MG63 (cell line): ENCODE measurements around the gene H2BK1. TPM values are rescaled to one million over a fixed set of nuclear protein-coding genes. Genes with fewer than 3 reads are reported as not detected.

Experiments used
- DNase-seq: peaks from one replicate; pipeline ENCODE4 v3.0.0-alpha.2; 2020
- H3K27me3 ChIP-seq: fragments of 250-450 bp; sonication (Bioruptor Pico); 2 replicates; pipeline ENCODE4 v1.5.1; 2020; ENCODE audit warnings: mild to moderate bottlenecking, moderate library complexity
- H3K36me3 ChIP-seq: fragments of 250-450 bp; sonication (Bioruptor Pico); 2 replicates; pipeline ENCODE4 v1.5.1; 2020; ENCODE audit warnings: mild to moderate bottlenecking, moderate library complexity
- H3K4me3 ChIP-seq: fragments of 250-450 bp; sonication (Bioruptor Pico); 2 replicates; pipeline ENCODE4 v1.5.1; 2020; ENCODE audit warnings: mild to moderate bottlenecking, moderate library complexity
- H3K9me3 ChIP-seq: fragments of 250-450 bp; sonication (Bioruptor Pico); 2 replicates; pipeline ENCODE4 v1.5.1; 2020; ENCODE audit warnings: mild to moderate bottlenecking, moderate library complexity
- total RNA-seq: library from RNA; depleted of rRNA; stranded (reverse); fragments of >200 nt; shearing (Covaris generic); gene quantifications from 2 replicates; pipeline ENCODE4 v1.2.3, GENCODE V29; 2014; ENCODE audit warnings: low replicate concordance

H2BK1 gene
- total RNA-seq, 1 experiment from 2014 or later, result not detected

DNA sequence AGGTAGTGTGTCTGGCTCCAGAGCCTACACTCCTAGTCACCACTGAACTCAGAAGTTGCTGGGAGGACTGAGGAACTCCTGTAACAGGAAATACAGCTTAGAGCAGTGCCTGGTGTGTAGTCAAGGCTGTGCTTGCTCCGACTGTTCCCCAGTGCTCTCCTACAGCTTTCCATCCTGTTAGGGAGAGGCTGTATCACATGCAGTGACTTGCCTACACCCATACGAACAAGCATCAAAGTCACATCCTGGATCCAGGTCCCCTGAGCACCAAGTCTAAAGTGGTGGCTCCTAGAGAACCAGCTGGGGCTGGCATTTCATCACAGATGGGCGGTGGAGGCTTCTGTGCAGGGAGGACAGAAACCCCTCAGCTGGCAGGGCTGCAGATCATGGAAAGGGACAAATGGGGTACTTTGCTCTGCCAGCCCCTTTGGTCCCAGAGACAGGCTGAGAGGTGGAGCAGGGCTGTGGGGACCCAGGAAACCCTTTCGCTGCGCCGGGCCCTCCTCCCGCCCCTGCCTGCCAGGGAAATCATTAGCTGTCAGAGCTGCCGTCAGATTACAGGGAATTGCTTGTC is 30.9 kb downstream of the H2BK1 start:
- H3K4me3 ChIP-seq, result no peak overlapping the region
- no peaks in the 10 kb centered on the region for H3K27me3 ChIP-seq
- H3K9me3 ChIP-seq, result no peaks in the 10 kb centered on the region
- no peaks in the 10 kb centered on the region for H3K36me3 ChIP-seq
- DNase-seq, result no peak

DNA sequence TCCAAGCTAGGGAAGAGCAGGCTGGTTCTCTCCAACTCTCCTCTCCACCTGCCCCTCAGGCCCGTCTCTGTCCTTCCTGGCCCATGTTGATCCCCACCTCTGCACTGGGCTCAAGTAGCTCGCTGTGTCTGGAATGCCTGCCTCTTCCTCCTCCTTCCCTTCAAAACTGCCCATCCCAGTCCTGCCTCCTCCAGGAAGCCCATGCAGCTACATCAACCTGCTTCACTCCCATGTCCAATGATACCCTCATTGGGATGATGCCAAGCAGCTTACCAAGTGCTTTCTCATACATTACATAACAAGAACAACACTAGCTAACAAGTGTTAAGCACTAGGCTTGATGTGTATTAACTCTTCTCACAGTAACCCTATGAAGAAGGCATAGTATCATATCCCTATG is 31.5 kb downstream of the H2BK1 start:
- H3K36me3 ChIP-seq, result no peaks in the 10 kb centered on the region
- no peaks in the 10 kb centered on the region for H3K9me3 ChIP-seq
- no peaks in the 10 kb centered on the region for H3K27me3 ChIP-seq
- DNase-seq, result no peak
- H3K4me3 ChIP-seq, result no peak overlapping the region

DNA sequence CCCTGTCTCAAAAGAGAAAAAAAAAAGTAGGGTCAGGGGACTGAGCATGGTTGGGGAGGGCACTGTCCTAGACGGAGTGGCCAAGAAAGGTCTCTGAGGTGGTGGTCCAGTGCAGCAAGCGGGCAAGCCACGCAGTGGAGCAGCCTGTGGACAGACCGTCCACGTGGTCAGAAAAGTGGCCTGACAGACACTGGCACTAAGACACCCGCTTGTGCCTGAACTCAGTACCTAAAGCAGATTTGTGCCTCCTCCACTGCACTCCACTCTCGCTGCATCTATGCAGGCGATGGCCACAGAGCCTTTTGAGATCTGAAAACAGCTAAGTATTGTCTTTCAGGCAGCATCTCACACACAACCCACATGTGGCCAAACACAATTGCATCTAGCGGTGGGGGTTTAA is 32.1 kb downstream of the H2BK1 start:
- H3K27me3 ChIP-seq, result no peaks in the 10 kb centered on the region
- no peak overlapping the region for H3K4me3 ChIP-seq
- no peak for DNase-seq
- H3K36me3 ChIP-seq, result no peaks in the 10 kb centered on the region
- no peaks in the 10 kb centered on the region for H3K9me3 ChIP-seq

DNA sequence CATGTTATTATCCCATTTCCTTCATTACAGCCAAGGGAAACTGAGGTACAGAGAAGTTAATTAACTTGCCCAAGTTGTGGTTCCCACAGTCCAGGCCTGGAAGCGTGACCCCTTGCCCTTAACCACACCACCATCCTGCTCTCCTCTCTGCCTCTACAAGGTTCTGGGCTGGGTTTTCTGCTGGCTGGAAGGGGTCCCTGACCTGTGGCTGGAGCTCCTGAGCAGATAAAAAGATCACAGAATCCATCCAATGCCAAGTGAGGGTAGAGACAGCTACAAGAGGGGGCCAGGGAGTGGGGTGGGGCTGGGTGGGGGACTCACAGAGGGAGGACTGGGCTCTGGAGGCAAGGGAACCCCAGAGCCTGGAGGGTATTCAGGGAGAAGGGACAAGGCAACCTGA is 33.0 kb downstream of the H2BK1 start:
- DNase-seq, result no peak
- Histone ChIP-seq H3K9me3 (no peaks in the 10 kb centered on the region), H3K4me3 (no peak overlapping the region), H3K36me3 (no peaks in the 10 kb centered on the region), H3K27me3 (no peaks in the 10 kb centered on the region; the same call in 1 of the 2 replicates)

DNA sequence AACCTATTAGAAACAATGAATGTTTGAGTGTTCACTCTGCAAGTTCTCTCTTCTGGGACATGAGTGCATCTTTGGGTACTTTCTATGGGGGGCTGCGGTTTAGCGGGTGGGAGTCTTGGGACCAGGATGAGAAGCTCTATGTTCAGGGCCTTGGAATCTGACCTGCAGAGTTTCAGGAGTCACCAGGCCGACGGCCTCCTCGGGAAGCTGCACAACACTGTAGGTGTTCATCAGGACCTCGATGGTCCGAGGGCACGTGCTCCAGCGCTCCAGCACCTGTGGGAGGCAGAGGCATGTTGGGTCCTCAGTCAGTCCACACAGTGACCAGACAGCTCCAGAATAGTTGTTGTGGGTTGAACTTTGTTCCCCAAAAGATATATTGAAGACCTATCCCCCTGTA is 33.9 kb downstream of the H2BK1 start:
- no peaks in the 10 kb centered on the region for H3K9me3 ChIP-seq
- no peak overlapping the region for H3K4me3 ChIP-seq
- H3K27me3 ChIP-seq, result no peaks in the 10 kb centered on the region; the same call in 1 of the 2 replicates
- H3K36me3 ChIP-seq, result no peaks in the 10 kb centered on the region
- no peak for DNase-seq

DNA sequence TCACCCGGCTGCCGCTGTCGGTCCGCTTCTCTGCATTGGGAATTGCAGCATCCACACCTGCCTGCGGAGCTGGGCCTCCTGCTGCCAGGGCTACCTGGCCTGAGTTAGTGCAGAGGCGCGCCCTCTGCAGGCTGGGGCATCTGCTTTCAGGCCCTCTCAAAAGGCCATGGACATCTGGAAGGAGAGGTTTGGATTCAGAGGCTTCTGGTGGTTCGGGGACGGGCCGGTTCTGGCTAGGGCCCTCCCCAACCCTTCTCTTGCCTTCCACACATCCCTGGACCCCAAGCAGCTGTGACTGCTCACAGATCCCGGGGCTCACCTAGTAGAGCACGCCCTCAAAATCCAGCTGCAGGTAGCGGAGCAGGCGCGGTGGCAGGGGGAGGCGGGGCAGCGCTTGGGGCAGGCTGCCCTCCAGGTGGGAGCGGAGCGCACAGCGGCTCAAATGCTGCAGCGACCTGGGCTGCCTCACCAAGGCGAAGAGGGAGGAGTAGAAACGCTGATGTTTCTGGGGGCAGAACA is 34.4 kb downstream of the H2BK1 start:
- H3K27me3 ChIP-seq, result no peaks in the 10 kb centered on the region; the same call in 1 of the 2 replicates
- no peaks in the 10 kb centered on the region for H3K9me3 ChIP-seq
- no peak overlapping the region for H3K4me3 ChIP-seq
- DNase-seq, result no peak
- H3K36me3 ChIP-seq, result no peaks in the 10 kb centered on the region

DNA sequence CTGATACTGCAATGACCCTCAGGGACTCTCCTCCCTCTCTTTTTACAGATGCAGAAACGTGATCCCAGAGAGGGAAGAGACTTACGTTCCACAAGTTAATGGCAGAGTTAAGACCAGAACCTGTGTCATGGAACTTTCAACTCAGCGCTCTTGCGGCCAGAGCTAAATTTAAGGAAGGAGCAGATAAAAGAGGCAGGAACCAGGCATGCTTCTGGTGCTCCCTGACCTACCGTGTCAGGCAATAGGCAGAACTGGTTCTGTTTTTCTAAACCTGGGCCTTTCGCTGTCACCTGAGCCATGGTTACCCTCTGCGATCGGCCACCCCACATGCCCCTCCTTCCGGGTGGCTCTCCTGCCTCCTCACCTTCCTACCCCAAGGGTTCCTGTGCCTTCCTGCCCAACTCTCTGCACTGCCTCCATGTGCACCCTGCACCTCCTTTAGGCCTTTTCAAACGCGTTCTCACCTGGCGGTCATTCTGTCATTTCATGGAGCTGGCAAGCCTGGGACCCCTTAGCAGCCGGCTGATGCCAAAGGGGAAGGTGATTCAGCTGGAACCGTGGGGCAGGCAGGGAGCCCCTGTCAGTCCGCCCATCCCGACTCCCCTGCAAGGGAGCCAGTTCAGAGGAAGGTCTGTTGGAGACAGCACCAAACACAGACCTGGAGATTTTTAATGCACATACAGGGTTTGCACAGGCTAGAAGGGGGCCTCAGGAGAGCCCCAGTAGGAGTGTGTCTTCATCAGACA is 35.1 kb downstream of the H2BK1 start:
- no peaks in the 10 kb centered on the region for H3K36me3 ChIP-seq
- no peak overlapping the region for H3K4me3 ChIP-seq
- H3K27me3 ChIP-seq, result no peaks in the 10 kb centered on the region; the same call in 1 of the 2 replicates
- no peaks in the 10 kb centered on the region for H3K9me3 ChIP-seq
- no peak for DNase-seq

DNA sequence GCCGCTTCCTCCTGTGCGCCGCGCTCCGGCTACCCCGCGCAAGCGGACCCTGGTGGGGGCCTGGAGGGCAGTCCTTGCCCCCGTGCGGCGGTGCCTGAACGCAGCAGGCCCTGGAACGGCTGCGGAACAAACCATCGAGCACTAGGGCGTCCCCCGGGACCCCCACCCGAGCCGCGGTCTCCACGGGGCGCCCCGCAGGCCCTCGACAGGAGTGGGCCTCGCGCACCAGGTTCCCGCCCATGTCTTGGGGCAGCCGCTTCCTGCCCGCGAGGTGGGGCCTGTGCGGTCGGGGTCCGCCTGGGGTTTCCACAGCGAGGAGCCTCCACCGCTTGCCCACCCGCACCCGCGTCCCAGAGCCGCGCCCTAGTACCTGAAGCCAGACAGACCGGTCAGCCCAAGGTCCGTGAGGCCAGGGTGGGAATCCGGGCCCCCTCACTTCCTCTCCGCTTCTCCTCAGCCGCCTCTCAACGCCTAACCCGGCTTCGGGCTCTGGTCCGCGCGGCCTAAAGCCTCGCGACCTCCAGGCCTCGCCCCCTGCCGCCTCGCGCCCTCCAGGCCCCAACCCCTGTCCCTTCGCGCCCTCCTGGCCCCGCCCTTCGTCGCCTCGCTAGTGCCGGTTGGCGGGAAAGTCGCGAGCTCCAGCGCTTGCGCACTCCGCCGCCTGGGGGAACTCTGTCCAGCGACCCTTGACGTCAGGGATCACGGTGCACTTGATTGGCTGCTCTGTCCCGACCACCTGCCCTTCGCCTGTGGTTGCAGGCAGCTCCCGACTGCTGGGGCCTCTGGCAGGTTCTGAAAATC is 35.8 kb downstream of the H2BK1 start:
- Histone ChIP-seq H3K36me3 (no peaks in the 10 kb centered on the region), H3K4me3 (no peak overlapping the region), H3K27me3 (no peaks in the 10 kb centered on the region; the same call in 1 of the 2 replicates), H3K9me3 (no peaks in the 10 kb centered on the region)
- DNase-seq, result no peak

DNA sequence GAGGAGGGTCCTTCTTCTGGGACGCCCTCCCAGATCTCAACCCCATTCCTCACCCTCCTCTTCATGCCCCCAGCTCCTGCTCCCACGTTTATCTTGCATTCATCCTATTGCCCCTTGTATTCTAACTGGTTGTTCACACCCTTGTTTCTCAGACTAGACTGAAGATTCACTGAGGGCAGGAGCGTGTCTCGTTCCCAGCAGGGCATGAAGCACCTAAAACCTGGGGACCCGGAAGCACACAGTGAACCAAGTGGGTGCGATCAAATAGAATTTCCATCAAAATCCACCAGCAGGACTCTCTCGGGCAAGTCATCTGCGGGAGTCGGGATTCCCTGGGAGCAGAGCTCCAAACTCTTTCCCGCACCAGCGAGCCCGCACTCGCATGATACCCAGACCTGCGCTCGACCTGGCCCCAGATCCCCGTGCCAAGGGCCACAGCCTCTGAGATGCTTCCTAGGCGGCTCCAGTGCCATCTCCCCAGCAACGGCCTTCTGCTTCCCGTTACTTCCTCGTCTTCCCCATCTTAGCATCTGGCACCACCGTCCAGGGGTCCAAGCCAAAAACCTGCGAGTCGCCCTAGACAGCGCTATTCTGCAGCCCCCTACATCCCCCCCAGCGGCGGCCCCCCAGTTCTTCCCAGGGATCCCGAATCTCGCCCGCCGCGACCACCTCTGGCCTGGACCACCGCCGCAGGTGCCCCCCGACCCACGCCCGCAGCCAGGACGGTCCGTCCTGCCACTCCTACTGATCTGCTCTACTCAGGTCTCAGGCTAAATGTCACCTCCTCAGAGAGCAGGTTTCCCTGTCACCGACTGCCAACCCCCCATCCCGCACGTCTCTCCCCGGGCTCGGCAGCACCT is 36.7 kb downstream of the H2BK1 start:
- no peaks in the 10 kb centered on the region for H3K36me3 ChIP-seq
- H3K27me3 ChIP-seq, result peaks cover 4% of the 10 kb centered on the region
- H3K9me3 ChIP-seq, result no peaks in the 10 kb centered on the region
- no peak for DNase-seq
- no peak overlapping the region for H3K4me3 ChIP-seq

DNA sequence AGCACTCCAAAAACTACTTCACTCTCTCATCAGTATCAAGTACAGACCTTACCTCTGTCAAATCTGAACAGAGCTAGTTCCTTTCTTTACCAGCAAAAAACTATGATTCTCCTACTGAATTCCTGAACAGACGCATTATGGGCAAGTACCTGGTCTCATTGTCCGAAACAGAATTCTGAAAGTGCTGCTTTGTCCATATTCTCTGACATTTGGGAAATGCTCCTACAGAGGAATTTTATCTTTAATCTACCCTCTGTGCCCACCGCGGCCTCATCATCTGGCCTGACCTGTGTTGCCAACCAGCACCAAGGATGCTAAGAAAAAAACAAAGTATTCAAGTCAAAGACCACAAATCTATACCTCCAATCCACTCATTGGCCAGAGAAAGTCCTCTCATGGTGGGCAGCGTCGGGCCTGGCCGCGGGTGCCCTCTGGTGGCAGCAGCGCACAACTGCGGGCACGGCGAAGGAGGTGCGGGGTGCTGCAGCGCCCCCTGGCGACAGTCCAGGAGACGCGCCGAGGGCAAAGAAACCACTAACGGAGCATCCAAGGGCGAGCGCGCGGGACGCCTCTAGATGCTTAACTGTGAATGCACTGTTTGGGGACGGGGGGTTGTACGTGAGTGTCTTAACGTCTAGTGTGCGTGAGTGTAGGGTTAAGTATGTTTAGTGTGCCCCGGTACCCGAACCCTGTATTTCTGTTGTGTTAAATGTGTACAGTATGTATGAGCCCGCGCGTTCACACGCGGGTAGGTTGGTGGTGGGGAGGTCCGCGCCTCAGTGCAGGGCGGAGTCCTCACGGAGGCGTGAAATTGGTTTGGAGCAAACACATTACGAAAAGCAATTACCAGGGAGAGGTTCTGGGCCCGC is 37.8 kb downstream of the H2BK1 start:
- no peaks in the 10 kb centered on the region for H3K9me3 ChIP-seq
- peaks cover 10% of the 10 kb centered on the region for H3K27me3 ChIP-seq
- no peaks in the 10 kb centered on the region for H3K36me3 ChIP-seq
- H3K4me3 ChIP-seq, result no peak overlapping the region
- peak; percentile 46 for DNase-seq

DNA sequence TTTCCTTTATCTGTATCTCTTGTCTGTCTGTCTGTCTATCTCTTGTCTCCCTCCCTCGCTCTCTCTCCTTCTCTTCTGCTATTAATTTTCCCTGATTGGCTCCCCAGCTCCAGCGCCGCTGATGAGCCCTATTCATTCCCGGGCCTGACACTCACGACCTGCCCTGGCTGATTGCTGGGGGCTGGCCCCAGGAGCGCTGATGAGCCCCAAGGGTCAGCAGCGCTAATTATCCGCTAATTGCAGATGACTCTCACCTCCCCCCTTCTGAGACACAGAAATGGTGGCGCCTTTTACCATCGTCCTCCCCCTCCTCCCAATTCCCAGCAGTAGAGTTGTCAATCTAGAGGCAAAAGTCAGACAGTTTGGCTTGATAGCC is 41.5 kb downstream of the H2BK1 start:
- Histone ChIP-seq H3K4me3 (no peak overlapping the region), H3K9me3 (no peaks in the 10 kb centered on the region), H3K27me3 (peaks cover 18% of the 10 kb centered on the region), H3K36me3 (no peaks in the 10 kb centered on the region)
- no peak for DNase-seq

DNA sequence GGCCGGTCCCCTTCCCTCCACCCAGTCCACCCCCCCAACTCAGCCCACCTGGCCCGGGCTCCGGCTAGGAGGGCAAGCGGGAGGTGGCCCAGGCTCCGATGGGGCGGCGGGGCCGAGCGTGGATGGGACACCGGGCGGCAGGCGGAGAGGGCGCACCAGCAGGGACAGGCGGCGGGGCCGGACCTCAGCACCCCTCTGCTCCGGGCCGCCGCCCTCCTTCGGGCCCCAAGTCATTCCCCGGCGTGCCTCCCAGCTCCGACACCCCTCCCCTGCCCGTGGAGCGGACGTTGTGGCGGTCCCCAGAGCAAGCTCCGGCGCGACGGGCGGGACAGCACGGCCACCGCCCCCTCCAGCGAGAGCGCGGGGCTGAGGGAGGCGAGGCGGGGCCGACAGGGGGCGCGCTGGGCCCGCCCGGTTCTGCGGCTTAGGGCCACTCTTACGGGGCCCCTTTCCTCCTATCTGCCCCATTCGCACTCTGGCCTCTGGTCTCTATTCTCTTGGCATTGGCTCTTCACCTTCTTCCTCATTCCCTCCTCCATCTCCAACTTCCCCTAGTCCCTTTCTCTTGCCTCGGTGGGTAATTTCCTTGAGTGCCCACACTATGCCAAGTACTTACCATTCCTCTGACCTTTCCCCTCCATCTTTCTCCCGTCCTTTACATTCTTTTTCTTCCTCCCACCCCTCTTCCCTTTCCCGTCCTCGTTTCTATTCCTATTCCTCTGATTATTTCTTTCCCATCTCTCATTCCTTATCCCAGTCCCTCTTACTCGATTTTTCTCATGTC is 42.1 kb downstream of the H2BK1 start:
- peak overlapping the region; percentile 29 for H3K4me3 ChIP-seq
- peak; percentile 23 for DNase-seq
- peaks cover 20% of the 10 kb centered on the region for H3K27me3 ChIP-seq
- no peaks in the 10 kb centered on the region for H3K36me3 ChIP-seq
- H3K9me3 ChIP-seq, result no peaks in the 10 kb centered on the region

DNA sequence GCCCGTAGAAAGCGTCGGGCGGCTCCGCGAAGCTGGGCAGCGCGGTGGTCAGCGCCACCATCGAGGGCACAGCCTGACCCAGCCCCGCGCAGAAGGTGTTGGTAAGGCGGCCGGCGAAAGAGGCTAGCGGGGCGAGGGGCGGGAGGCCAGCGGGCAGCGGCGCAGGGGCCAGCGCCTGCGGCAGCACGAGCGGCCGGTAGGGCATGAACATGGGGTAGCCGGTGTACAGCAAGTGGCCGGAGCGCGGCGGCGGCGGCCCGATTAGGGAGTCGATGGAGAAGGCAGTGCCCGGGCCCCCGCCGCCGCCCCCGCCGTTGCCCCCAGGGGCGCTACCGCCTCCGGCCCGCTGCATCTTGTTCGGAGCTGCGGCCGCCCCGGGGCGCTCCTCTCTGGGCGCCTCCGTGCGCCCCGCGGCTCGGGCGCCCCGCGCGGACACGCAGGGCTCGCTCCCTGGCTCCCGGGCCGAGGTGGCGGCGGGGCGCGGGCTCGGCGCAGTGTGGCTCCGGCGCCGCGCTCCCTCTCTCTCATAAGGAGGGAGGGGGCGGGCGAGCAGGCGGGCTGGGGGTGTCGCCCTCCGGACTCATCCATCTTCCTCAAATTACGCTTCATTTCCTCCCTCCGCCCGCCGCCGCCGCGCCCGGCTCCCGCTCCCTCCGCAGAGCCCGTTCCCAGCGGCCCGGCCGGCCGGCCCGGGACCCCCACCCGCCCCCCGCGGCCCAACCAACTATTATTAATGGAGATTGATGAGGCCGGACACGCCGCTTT is 42.9 kb downstream of the H2BK1 start, which contains the start of gene GBX1:
Gene GBX1, minus strand, starts transcription at position 498 of the 765 bp plus-strand sequence. Its CDS starts 146 bp downstream, at position 352.
- H3K9me3 ChIP-seq, result no peaks in the 10 kb centered on the region
- peak within 1 kb of the TSS; percentile 29 for H3K4me3 ChIP-seq
- H3K27me3 ChIP-seq, result peaks cover 20% of the 10 kb centered on the region
- no peak for DNase-seq
- H3K36me3 ChIP-seq, result no peaks in the 10 kb centered on the region

DNA sequence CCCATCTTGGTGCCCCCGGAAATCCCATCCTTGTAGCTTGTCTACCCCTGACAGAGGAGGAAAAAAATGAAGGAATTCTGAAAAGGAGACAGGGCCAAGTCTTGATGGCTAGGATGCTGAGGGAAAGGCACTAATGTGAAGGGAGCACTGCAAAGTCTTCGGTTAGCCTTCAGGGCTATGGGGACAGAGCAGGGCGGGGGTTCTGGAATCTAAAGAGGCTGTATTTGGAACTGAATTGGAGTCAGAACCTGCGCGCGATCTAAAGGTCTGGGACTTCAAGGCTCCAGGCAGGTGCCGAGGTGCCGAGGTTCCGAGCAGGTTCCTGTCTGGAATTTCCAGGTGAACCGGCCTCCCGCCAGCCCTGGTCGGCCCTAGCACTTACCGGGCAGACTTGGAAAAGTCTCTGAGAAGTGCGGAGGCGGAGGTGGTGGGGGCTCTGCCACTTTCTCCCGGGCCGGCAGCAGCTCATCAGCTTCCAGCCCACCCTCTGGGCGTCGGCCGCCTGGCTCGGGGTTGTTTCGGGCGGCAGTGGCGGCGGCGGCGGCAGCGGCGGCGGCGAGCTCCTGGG is 43.6 kb downstream of the H2BK1 start:
- no peak for DNase-seq
- no peaks in the 10 kb centered on the region for H3K36me3 ChIP-seq
- H3K9me3 ChIP-seq, result no peaks in the 10 kb centered on the region
- peaks cover 20% of the 10 kb centered on the region for H3K27me3 ChIP-seq
- H3K4me3 ChIP-seq, result no peak overlapping the region
